A549 (cell line): ENCODE measurements around the gene ZDHHC11.
"Not testable (repeated sequence)": the region's sequence is repeated elsewhere in the genome, so short reads cannot be mapped to it uniquely, and the experiment has no call there.

Source experiments
- BHLHE40 ChIP-seq: IDR thresholded peaks from 2 replicates; pipeline ENCODE4 v1.6.1; 2012; ENCODE audit warnings: low read depth, low read length, inconsistent platforms
- CEBPB ChIP-seq, 2 experiments: fragments of >200 bp in 1 of 2; sonication (Bioruptor Twin) in 1 of 2; formaldehyde crosslinking in 1 of 2; IDR thresholded peaks; 2 replicates each; pipeline ENCODE4 v1.6.1; 2012 to 2016
- CTCF ChIP-seq: fragments of >200 bp; sonication (Bioruptor Twin); formaldehyde crosslinking; IDR thresholded peaks from 3 replicates; pipeline ENCODE4 v1.5.1; 2016
- ELK1 ChIP-seq: fragments of 150-350 bp; IDR thresholded peaks from 2 replicates; pipeline ENCODE4 v1.6.1; 2014; ENCODE audit warnings: low read depth, mild to moderate bottlenecking, low read length
- MAX ChIP-seq: IDR thresholded peaks from 2 replicates; pipeline ENCODE4 v1.6.1; 2012
- POLR2AphosphoS2 ChIP-seq: conservative IDR thresholded peaks from 2 replicates; pipeline ENCODE4 v1.6.1; 2012; ENCODE audit warnings: low read length, improper control_type of control experiment, inconsistent platforms
- RCOR1 ChIP-seq: fragments of 150-350 bp; IDR thresholded peaks from 2 replicates; pipeline ENCODE4 v1.6.1; 2014; ENCODE audit warnings: antibody characterized with exemption, low read length, low read depth
- RNF2 ChIP-seq: fragments of 200-600 bp; sonication (generic); IDR thresholded peaks from 2 replicates; pipeline ENCODE4 v1.6.1; 2016; ENCODE audit warnings: low read depth, mild to moderate bottlenecking, antibody characterized with exemption, moderate library complexity, borderline replicate concordance

- not testable (repeated sequence) for TF ChIP-seq CEBPB (IDR thresholded peaks at IDR 0.05); CTCF; RNF2; POLR2AphosphoS2; ELK1; MAX; BHLHE40; RCOR1
These were observed 76.5 kb downstream of the ZDHHC11 start for GRCh38 chr5:774304-774703.
